ENCODE results near the gene ZFHX3. TPM values are rescaled to one million over a fixed set of nuclear protein-coding genes. Genes with fewer than 3 reads are reported as not detected.

ZFHX3 gene
- total RNA-seq, 3 donors from 2014 or later, result 13.8 to 36.0 (median 15.5) TPM

DNA sequence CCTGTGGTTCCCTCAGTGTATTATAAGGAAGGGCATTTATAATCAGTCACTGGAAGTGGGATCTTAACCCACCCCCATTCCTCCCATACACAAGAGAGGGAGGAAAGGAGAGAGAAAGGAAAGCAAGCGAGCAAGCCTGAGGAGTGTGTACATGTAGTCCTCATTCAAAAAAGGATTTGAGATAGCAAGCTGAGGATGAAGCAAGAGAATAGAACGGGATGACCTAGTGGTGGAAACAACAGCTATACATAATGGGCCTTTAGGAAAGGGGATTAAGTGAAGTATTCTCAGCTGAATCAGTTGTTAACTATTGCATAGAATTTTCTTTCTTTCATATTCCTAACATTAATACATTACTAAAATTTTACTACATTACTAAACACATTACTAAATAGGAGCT lies 281.4 kb downstream of the ZFHX3 start:
- TF ChIP-seq, protein P1, sequence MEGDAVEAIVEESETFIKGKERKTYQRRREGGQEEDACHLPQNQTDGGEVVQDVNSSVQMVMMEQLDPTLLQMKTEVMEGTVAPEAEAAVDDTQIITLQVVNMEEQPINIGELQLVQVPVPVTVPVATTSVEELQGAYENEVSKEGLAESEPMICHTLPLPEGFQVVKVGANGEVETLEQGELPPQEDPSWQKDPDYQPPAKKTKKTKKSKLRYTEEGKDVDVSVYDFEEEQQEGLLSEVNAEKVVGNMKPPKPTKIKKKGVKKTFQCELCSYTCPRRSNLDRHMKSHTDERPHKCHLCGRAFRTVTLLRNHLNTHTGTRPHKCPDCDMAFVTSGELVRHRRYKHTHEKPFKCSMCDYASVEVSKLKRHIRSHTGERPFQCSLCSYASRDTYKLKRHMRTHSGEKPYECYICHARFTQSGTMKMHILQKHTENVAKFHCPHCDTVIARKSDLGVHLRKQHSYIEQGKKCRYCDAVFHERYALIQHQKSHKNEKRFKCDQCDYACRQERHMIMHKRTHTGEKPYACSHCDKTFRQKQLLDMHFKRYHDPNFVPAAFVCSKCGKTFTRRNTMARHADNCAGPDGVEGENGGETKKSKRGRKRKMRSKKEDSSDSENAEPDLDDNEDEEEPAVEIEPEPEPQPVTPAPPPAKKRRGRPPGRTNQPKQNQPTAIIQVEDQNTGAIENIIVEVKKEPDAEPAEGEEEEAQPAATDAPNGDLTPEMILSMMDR (IDR thresholded peaks at IDR 0.05), result no peak
- no peaks in the 10 kb centered on the region for H3K36me3 ChIP-seq (ENCODE audit: low read depth)
- H3K4me1 ChIP-seq (ENCODE audit: low read depth), result no peaks in the 10 kb centered on the region
- H3K4me3 ChIP-seq, result no peak overlapping the region
- intact Hi-C loops (cut with DNase I, micrococcal nuclease), result no loop called here
- peaks cover 3% of the 10 kb centered on the region for H3K9me3 ChIP-seq
- no peak for DNase-seq
- ATAC-seq, result no peak

DNA sequence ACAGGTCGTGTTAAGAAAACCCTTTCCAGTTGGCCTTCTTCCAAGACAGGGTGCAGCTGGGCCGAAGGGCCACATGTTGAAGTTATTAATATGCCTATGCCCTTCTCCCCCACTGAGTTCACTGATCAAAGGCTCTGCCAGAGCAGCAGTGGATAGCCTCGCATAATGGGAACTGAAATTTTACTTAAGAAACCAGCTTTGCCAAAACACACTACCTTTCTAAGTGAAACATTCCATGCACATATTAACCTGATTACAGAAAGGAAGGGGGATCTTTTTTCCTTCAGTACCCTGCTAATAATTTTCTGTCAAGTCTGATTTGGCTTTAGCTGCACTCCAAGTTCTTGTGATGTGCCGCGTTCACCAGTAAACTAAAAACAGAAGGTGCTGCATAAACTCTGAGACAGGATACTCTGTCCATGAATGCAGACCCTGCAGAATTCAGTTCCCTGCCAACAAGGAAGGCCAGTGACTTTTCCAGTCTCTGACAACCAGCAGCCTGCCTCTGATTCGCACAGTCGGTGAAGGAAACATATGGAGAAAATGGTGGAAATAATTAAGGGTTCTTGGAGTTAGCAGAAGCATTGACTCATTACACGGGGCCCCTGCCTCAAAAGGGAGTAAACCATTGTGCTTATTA lies 283.8 kb downstream of the ZFHX3 start:
- ATAC-seq (no peak), DNase-seq (no peak)

DNA sequence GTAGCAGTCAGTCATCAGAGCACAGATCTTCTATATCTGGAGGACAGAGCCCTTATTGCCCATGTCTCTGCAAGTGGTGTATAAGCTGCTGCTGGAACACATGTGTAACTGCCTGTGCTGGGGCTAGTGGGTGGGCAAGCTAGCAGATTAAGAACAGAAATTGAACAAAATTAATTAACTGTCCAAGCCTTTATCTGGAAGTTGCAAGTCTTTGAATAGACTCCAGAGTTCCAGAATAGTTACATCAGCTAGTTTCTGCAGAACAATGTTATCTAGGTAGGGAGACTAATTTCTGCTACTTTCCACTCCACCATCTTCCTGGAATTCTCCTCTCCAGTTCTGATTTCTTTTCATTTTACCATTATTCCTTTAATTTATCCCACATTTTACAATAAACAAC lies 287.3 kb downstream of the ZFHX3 start:
- peaks cover 2% of the 10 kb centered on the region for H3K9me3 ChIP-seq
- ATAC-seq (no peak), DNase-seq (no peak)
- intact Hi-C loops (cut with DNase I, micrococcal nuclease), result no loop called here
- H3K4me3 ChIP-seq, result no peak overlapping the region
- no peaks in the 10 kb centered on the region for H3K4me1 ChIP-seq (ENCODE audit: low read depth)
- TF ChIP-seq, protein P1 (IDR thresholded peaks at IDR 0.05), result no peak
- no peaks in the 10 kb centered on the region for H3K36me3 ChIP-seq (ENCODE audit: low read depth)

More for the DNA sequence above, 283.8 kb downstream of the ZFHX3 start:
- TF ChIP-seq, protein P1 (IDR thresholded peaks at IDR 0.05), result no peak
- Histone ChIP-seq H3K36me3 (ENCODE audit: low read depth) (no peaks in the 10 kb centered on the region), H3K4me3 (no peak overlapping the region), H3K4me1 (ENCODE audit: low read depth) (no peaks in the 10 kb centered on the region), H3K9me3 (no peaks in the 10 kb centered on the region)
- intact Hi-C loops (cut with DNase I, micrococcal nuclease), result no loop called here

DNA sequence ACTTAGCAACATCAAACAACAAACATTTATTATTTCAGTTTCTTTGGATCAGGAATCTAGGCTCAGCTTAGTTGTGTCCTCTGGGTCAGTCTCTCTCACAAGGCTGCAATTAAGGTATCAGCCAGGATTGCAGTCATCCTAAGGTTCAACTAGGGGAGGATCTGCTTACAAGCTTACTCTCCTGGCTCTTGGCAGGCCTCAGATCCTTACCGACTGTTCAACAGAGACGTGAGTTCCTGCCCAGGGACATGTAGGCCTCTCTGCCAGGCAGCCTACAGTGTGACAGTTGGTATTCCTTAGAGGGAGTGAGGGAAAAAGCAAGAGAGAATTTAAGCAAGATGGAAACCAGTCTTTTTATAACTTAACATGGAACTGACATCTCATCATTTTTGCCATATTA lies 294.0 kb downstream of the ZFHX3 start:
- intact Hi-C loops (cut with DNase I, micrococcal nuclease), result no loop called here
- H3K4me3 ChIP-seq, result no peak overlapping the region
- H3K9me3 ChIP-seq, result peaks cover 2% of the 10 kb centered on the region
- TF ChIP-seq, protein P1 (IDR thresholded peaks at IDR 0.05), result no peak
- H3K36me3 ChIP-seq (ENCODE audit: low read depth), result no peaks in the 10 kb centered on the region
- no peak for ATAC-seq
- no peak for DNase-seq
- H3K4me1 ChIP-seq (ENCODE audit: low read depth), result no peaks in the 10 kb centered on the region

DNA sequence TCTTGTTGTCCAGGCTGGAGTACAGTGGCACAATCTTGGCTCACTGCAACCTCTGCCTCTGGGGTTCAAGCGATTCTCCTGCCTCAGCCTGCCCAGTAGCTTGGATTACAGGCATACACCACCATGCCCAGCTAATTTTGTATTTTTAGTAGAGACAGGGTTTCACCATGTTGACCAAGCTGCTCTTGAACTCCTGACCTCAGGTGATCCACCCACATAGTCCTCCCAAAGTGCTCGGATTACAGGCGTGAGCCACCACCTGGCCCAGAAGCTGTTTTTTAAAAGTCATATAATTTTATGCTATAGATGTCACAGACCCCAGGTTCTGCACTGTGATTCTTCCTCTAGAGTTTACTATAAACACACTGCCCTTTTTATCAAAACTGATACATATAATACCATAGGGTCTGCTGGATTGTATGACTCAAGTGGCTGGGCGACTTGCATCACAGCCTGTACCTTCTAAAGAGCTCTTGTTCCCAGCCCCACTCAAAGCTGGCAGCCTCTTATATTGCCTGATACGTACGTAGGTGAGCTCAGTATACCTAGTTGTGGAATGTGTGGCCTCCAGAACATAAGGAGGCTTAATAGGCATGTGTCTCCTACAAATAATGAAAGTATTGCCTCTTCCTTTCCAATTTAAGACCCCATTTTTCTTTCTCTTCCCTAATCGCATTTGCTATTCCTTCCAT lies 295.8 kb downstream of the ZFHX3 start:
- DNase-seq (no peak), ATAC-seq (no peak)
- Histone ChIP-seq H3K4me1 (ENCODE audit: low read depth) (no peaks in the 10 kb centered on the region), H3K4me3 (no peak overlapping the region), H3K9me3 (no peaks in the 10 kb centered on the region), H3K36me3 (ENCODE audit: low read depth) (no peaks in the 10 kb centered on the region)
- intact Hi-C loops (cut with DNase I, micrococcal nuclease), result no loop called here
- TF ChIP-seq, protein P1 (IDR thresholded peaks at IDR 0.05), result no peak

Measured in mucosa of descending colon (tissue), 3 donors.